Measurements from ENCODE around the gene PRPF19.

DNA sequence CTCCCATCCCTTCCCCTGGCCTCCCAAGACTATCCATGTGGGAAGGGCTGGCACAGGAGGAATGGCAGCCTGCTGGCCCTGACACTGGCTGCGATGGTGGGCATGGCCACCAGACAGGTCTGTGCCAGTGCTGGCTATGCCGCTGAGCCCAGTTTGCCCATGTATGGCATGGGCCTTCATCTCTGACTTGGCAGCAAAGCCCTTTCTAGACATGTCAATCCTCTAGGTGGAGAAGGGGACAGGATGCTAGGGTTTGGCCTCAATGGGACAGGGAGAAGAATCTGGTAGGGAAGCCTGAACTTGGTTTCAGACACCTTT is 30.3 kb downstream of the PRPF19 start:
- TF ChIP-seq CTCF (conservative IDR thresholded peaks at IDR 0.05; ENCODE audit: low read length) (no peak), EZH2phosphoT487 (IDR thresholded peaks at IDR 0.05; ENCODE audit: borderline replicate concordance, low read depth, low read length) (no peak)

Measured in OCI-LY7 (cell line).